Panc1 (cell line): ENCODE data around the gene PRR29. TPM values are rescaled to one million over a fixed set of nuclear protein-coding genes. Genes with fewer than 3 reads are reported as not detected.

Experiments
- ATAC-seq: fragments of 200-7000 bp; cut with Tn5 transposase; 2 replicates; pipeline ENCODE4 v1.9.1; 2020; ENCODE audit warnings: mild to moderate bottlenecking, moderate library complexity
- BruUV-seq: library from RNA; stranded (reverse); fragments of 400-500 nt; replicated peaks from 2 replicates; lab custom pipeline; 2021; lab: Mats Ljungman, UMichigan
- CTCF ChIA-PET: fragments of 300-600 bp; sonication (Branson Sonifier 250); formaldehyde crosslinking; loops from one replicate; lab custom pipeline; 2022; ENCODE audit warnings: antibody characterized with exemption; lab: Charles Lee
- POLR2A ChIA-PET: fragments of 300-600 bp; sonication (Branson Sonifier 250); formaldehyde crosslinking; loops from one replicate; lab custom pipeline; 2022; ENCODE audit warnings: antibody characterized with exemption; lab: Charles Lee
- DNase-seq: peaks from one replicate; pipeline ENCODE4 v3.0.0-alpha.2; 2010; ENCODE audit warnings: low read depth, low spot score
- H3K27ac ChIP-seq: 2 replicates; pipeline ENCODE4 v1.5.1; 2011; ENCODE audit warnings: mild to moderate bottlenecking, low read length, inconsistent platforms
- H3K27me3 ChIP-seq: fragments of 200-500 bp; sonication (Bioruptor generic); 2 replicates; pipeline ENCODE4 v1.6.0; 2014; ENCODE audit warnings: low read length, inconsistent platforms; ENCODE audit not compliant: control insufficient read depth, insufficient read depth
- H3K36me3 ChIP-seq: fragments of 200-500 bp; sonication (Bioruptor generic); 2 replicates; pipeline ENCODE4 v1.5.1; 2014; ENCODE audit warnings: inconsistent platforms, mild to moderate bottlenecking, low read length, moderate library complexity; ENCODE audit not compliant: control insufficient read depth, insufficient read depth
- H3K4me1 ChIP-seq: 2 replicates; pipeline ENCODE4 v1.5.1; 2011; ENCODE audit warnings: inconsistent platforms, mild to moderate bottlenecking, low read length, moderate library complexity; ENCODE audit not compliant: control insufficient read depth, insufficient read depth
- H3K4me3 ChIP-seq, 2 experiments: 2 replicates each; pipeline ENCODE4 v1.5.1; 2011 to 2012; ENCODE audit warnings: low read depth in 2 of 2, low read length in 2 of 2, mild to moderate bottlenecking in 2 of 2, inconsistent platforms in 1 of 2, moderate library complexity in 1 of 2
- H3K9me3 ChIP-seq: fragments of 200-500 bp; sonication (Bioruptor generic); 2 replicates; pipeline ENCODE4 v1.5.1; 2014; ENCODE audit warnings: low read depth, mild to moderate bottlenecking, inconsistent platforms, low read length, moderate library complexity; ENCODE audit not compliant: control insufficient read depth, insufficient read depth
- CTCF ChIP-seq: fragments of 450-650 bp; IDR thresholded peaks from 2 replicates; pipeline ENCODE4 v1.5.1; 2017; ENCODE audit warnings: mild to moderate bottlenecking
- POLR2AphosphoS5 ChIP-seq: IDR thresholded peaks from 2 replicates; pipeline ENCODE4 v1.6.1; 2012; ENCODE audit warnings: mild to moderate bottlenecking, low read depth, low read length, moderate library complexity
- REST ChIP-seq, 2 experiments: IDR thresholded peaks; 2 replicates each; pipeline ENCODE4 v1.6.1; 2011 to 2012; ENCODE audit warnings: low read depth in 2 of 2, control low read depth in 1 of 2, low read length in 1 of 2, mild to moderate bottlenecking in 1 of 2, moderate library complexity in 1 of 2; ENCODE audit not compliant: insufficient read depth in 1 of 2
- SIN3A ChIP-seq: IDR thresholded peaks from 2 replicates; pipeline ENCODE4 v1.6.1; 2012; ENCODE audit warnings: low read depth, mild to moderate bottlenecking, low read length, moderate library complexity, borderline replicate concordance; ENCODE audit not compliant: insufficient read depth
- TCF7L2 ChIP-seq: IDR thresholded peaks from 2 replicates; pipeline ENCODE4 v1.6.1; 2011; ENCODE audit warnings: mild to moderate bottlenecking, low read depth, low read length, inconsistent platforms
- in situ Hi-C: cut with HindIII; loops from 2 replicates; pipeline ENCODE4 v1.10.0; 2016; ENCODE audit warnings: low sequenced_read_pairs, low pct_unique_long_range_greater_than_20kb
- intact Hi-C: fragments of 100-400 bp; cut with micrococcal nuclease; formaldehyde crosslinking; loops from one replicate; pipeline ENCODE4 v1.10.0; 2022; ENCODE audit not compliant: unreplicated experiment
- total RNA-seq: library from RNA; stranded (reverse); gene quantifications from one replicate; pipeline ENCODE4 v1.2.1, GENCODE V29; 2021; ENCODE audit not compliant: unreplicated experiment

PRR29 gene
- total RNA-seq, 1 experiment from 2014 or later, result 0.10 TPM

GRCh38 chr17:63962298-63962744 is 35.8 kb upstream of the PRR29 start:
- Histone ChIP-seq H3K36me3 (no peaks in the 10 kb centered on the region), H3K4me3 (no peak overlapping the region), H3K9me3 (no peaks in the 10 kb centered on the region), H3K27me3 (no peaks in the 10 kb centered on the region), H3K27ac (no peak overlapping the region), H3K4me1 (no peaks in the 10 kb centered on the region)
- BruUV-seq, result no TSS peak
- DNase-seq, result no peak
- no peak for ATAC-seq
- in situ Hi-C loops, result no loop called here
- intact Hi-C loops, result no loop called here
- ChIA-PET POLR2A (no interaction called here), CTCF (interaction anchor here (1.4 kb wide), 1 partner anchor 13 kb away, joined by 12 read pairs; no protein-coding TSS in a partner anchor)
- TF ChIP-seq POLR2AphosphoS5, result no peak
- TF ChIP-seq SIN3A, result no peak
- TF ChIP-seq REST (IDR thresholded peaks at IDR 0.05; ENCODE audit: insufficient read depth in 1 of 2, low read depth in 2 of 2, low read length in 1 of 2), result no peak
- no peak for TF ChIP-seq CTCF
- no peak for TF ChIP-seq TCF7L2

- CTCF ChIA-PET, result interaction anchor here (1.2 kb wide), 1 partner anchor 17 kb away, joined by 5 read pairs; no protein-coding TSS in a partner anchor
- Histone ChIP-seq H3K4me3 (no peak overlapping the region), H3K9me3 (no peaks in the 10 kb centered on the region), H3K27me3 (no peaks in the 10 kb centered on the region), H3K36me3 (no peaks in the 10 kb centered on the region), H3K4me1 (no peaks in the 10 kb centered on the region), H3K27ac (no peak overlapping the region)
- DNase-seq (no peak), ATAC-seq (no peak)
- in situ Hi-C loops, result no loop called here
- TF ChIP-seq TCF7L2 (no peak), POLR2AphosphoS5 (no peak), CTCF (no peak), REST (IDR thresholded peaks at IDR 0.05; ENCODE audit: insufficient read depth in 1 of 2, low read depth in 2 of 2, low read length in 1 of 2) (no peak), SIN3A (no peak)
- BruUV-seq, result no TSS peak
- POLR2A ChIA-PET, result no interaction called here
- intact Hi-C loops, result no loop called here
These were observed 35.0 kb upstream of the PRR29 start for GRCh38 chr17:63963123-63963522.
